ENCODE measurements around the gene FNDC3B.

Gene FNDC3B

DNA sequence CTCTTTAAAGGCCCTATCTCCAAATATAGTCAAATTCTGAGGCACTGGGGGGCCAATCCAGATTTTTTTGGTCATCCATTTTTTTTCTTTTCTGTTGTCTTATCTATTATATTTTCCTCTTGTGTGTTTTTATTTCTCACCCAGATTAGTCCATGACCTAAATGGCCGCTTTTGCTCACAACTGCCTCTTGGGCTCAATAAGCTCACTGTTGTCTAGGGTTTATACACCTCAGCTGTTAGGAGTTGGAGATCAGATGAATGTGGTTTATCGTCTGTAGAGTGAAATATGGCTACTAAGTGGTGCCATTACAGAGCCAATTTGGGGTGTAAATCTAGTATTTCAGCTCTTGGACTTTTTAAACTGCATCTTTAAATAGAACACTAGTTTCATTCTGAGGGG, 235.5 kb downstream of the FNDC3B start:
- Histone ChIP-seq H3K27ac (ENCODE audit: low read depth in 2 of 2, low read length in 2 of 2) (no peak overlapping the region), H3K9me3 (ENCODE audit: control insufficient read depth in 2 of 2, low read length in 2 of 2) (no peaks in the 10 kb centered on the region), H3K36me3 (ENCODE audit: control insufficient read depth in 2 of 2, insufficient read depth in 2 of 2, low read length in 2 of 2) (peaks cover 4 to 6% of the 10 kb centered on the region in 2 donors), H3K4me1 (ENCODE audit: control insufficient read depth in 2 of 2, insufficient read depth in 2 of 2, low read length in 2 of 2) (no peaks in the 10 kb centered on the region), H3K4me3 (ENCODE audit: low read length in 2 of 2) (no peak overlapping the region), H3K27me3 (ENCODE audit: control insufficient read depth in 2 of 2, insufficient read depth in 2 of 2, low read length in 2 of 2) (no peaks in the 10 kb centered on the region), H3K9ac (ENCODE audit: low read depth in 1 of 2, low read length in 2 of 2) (no peak overlapping the region)

DNA sequence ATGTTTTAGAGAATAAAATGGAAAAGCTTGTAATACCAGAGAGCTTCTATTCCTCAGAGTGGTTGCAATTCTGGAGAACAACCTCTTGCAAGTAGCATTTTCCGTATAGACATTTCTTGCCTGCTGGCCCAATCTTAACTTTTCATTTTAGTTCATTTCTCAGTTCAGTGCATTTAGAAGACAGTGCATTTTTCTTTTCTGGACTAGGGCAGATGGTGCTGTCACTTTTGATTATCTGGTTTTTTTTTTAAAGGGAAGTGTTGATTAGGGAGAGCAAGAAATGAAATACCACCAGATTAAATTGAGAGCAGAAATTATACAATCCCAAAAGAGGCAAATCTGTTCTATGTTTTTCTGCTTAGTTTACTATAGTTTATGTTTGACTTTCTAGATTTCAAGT, 236.2 kb downstream of the FNDC3B start:
- Histone ChIP-seq H3K27ac (ENCODE audit: low read depth in 2 of 2, low read length in 2 of 2) (no peak overlapping the region), H3K4me3 (ENCODE audit: low read length in 2 of 2) (no peak overlapping the region), H3K27me3 (ENCODE audit: control insufficient read depth in 2 of 2, insufficient read depth in 2 of 2, low read length in 2 of 2) (no peaks in the 10 kb centered on the region), H3K4me1 (ENCODE audit: control insufficient read depth in 2 of 2, insufficient read depth in 2 of 2, low read length in 2 of 2) (no peaks in the 10 kb centered on the region), H3K9ac (ENCODE audit: low read depth in 1 of 2, low read length in 2 of 2) (no peak overlapping the region), H3K36me3 (ENCODE audit: control insufficient read depth in 2 of 2, insufficient read depth in 2 of 2, low read length in 2 of 2) (peaks cover 4% of the 10 kb centered on the region in 2 donors), H3K9me3 (ENCODE audit: control insufficient read depth in 2 of 2, low read length in 2 of 2) (no peaks in the 10 kb centered on the region)

DNA sequence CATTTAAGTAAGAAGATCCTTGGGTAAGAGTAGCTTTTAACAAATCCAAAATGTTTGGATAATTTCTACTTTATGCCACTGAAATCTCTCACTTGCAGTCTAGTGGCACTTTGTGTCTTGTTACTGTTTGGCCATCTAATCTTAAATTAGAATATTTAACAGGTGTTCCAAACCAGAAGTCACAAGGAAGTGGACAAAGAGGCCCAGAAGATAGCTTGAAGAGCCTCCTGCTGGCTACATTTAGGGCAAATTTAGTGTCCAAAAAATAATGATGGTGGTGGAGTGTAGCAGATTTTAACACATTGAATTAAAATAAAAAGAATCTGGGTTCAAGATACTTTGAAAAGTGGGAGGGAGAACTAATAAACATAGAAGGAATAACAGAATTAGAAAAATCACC, 236.7 kb downstream of the FNDC3B start:
- no peak overlapping the region for H3K4me3 ChIP-seq (ENCODE audit: low read length in 2 of 2)
- no peaks in the 10 kb centered on the region for H3K4me1 ChIP-seq (ENCODE audit: control insufficient read depth in 2 of 2, insufficient read depth in 2 of 2, low read length in 2 of 2)
- H3K9me3 ChIP-seq (ENCODE audit: control insufficient read depth in 2 of 2, low read length in 2 of 2): no peaks in the 10 kb centered on the region
- no peak overlapping the region for H3K9ac ChIP-seq (ENCODE audit: low read depth in 1 of 2, low read length in 2 of 2)
- no peak overlapping the region for H3K27ac ChIP-seq (ENCODE audit: low read depth in 2 of 2, low read length in 2 of 2)
- H3K36me3 ChIP-seq (ENCODE audit: control insufficient read depth in 2 of 2, insufficient read depth in 2 of 2, low read length in 2 of 2): peaks cover 0 to 4% of the 10 kb centered on the region in 2 donors
- no peaks in the 10 kb centered on the region for H3K27me3 ChIP-seq (ENCODE audit: control insufficient read depth in 2 of 2, insufficient read depth in 2 of 2, low read length in 2 of 2)

DNA sequence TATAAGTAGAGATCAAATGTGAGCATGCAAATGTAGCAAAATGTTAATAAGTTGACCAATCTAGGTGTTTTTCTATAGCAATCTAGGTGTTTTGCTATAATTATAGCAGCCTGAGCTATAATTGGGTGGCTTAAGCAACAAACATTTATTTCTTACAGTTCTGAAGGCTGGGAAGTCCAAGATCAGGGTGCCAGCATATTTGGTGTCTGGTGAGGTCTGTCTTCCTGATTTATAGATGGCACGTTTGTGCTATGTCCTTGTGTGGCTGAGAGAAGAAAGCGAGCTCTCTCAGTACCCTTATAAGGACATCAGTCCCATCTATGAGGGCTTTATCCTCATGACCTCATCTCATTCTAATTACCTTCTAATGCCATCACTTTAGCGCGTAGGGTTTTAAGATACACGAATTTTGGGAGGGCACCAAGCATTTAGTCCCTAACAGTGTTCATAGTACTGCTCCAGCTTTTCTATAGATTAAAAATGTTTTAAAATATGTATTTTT, 237.8 kb downstream of the FNDC3B start:
- H3K4me1 ChIP-seq (ENCODE audit: control insufficient read depth in 2 of 2, insufficient read depth in 2 of 2, low read length in 2 of 2): no peaks in the 10 kb centered on the region
- H3K36me3 ChIP-seq (ENCODE audit: control insufficient read depth in 2 of 2, insufficient read depth in 2 of 2, low read length in 2 of 2): peaks cover 0 to 4% of the 10 kb centered on the region in 2 donors
- no peaks in the 10 kb centered on the region for H3K9me3 ChIP-seq (ENCODE audit: control insufficient read depth in 2 of 2, low read length in 2 of 2)
- H3K9ac ChIP-seq (ENCODE audit: low read depth in 1 of 2, low read length in 2 of 2): no peak overlapping the region
- no peak overlapping the region for H3K4me3 ChIP-seq (ENCODE audit: low read length in 2 of 2)
- no peaks in the 10 kb centered on the region for H3K27me3 ChIP-seq (ENCODE audit: control insufficient read depth in 2 of 2, insufficient read depth in 2 of 2, low read length in 2 of 2)
- H3K27ac ChIP-seq (ENCODE audit: low read depth in 2 of 2, low read length in 2 of 2): no peak overlapping the region

DNA sequence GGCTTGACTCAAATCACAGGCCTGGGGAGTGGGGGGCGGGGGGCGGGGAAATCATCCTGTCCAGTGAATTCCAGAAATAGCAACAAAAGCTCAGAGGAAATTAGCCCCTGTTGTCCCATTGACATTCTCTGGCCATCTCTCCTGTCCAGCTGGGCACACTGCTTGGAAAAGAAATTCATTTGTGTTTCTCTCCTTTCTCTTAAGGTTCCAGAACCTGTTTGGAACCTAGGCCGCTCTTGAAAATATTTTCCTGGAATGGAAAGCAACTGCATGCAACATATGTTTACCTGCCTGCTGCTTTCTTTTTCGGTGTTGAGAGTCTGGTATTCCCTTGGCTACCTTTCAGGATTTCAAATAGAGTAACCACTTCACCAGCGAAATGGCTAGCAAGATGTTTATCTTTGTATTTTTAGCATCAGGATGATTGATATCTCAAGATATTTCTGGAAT, 239.8 kb downstream of the FNDC3B start:
- Histone ChIP-seq H3K4me1 (ENCODE audit: control insufficient read depth in 2 of 2, insufficient read depth in 2 of 2, low read length in 2 of 2) (no peaks in the 10 kb centered on the region), H3K36me3 (ENCODE audit: control insufficient read depth in 2 of 2, insufficient read depth in 2 of 2, low read length in 2 of 2) (peaks cover 4 to 5% of the 10 kb centered on the region in 2 donors), H3K27ac (ENCODE audit: low read depth in 2 of 2, low read length in 2 of 2) (no peak overlapping the region), H3K9ac (ENCODE audit: low read depth in 1 of 2, low read length in 2 of 2) (no peak overlapping the region), H3K27me3 (ENCODE audit: control insufficient read depth in 2 of 2, insufficient read depth in 2 of 2, low read length in 2 of 2) (no peaks in the 10 kb centered on the region), H3K4me3 (ENCODE audit: low read length in 2 of 2) (no peak overlapping the region), H3K9me3 (ENCODE audit: control insufficient read depth in 2 of 2, low read length in 2 of 2) (no peaks in the 10 kb centered on the region)

DNA sequence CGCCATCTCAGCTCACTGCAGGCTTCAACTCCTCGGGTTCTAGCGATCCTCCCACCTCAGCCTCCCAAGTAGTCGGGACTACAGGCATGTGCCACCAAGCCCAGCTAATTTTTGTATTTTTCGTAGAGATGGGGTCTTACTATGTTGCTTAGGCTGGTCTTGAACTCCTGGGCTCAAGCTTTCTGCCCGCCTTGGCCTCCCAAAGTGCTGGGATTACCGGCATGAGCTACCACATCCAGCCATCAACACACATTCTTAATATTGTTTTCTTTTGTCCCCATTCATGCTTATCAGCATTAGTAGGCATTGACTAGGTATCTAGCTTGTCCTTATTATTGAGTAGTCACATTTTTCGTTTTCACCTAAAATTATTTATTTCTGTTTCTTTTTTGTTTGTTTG, 240.6 kb downstream of the FNDC3B start:
- peaks cover 4 to 11% of the 10 kb centered on the region in 2 donors for H3K36me3 ChIP-seq (ENCODE audit: control insufficient read depth in 2 of 2, insufficient read depth in 2 of 2, low read length in 2 of 2)
- H3K4me1 ChIP-seq (ENCODE audit: control insufficient read depth in 2 of 2, insufficient read depth in 2 of 2, low read length in 2 of 2): no peaks in the 10 kb centered on the region
- no peak overlapping the region for H3K9ac ChIP-seq (ENCODE audit: low read depth in 1 of 2, low read length in 2 of 2)
- H3K27me3 ChIP-seq (ENCODE audit: control insufficient read depth in 2 of 2, insufficient read depth in 2 of 2, low read length in 2 of 2): no peaks in the 10 kb centered on the region
- H3K27ac ChIP-seq (ENCODE audit: low read depth in 2 of 2, low read length in 2 of 2): no peak overlapping the region
- no peaks in the 10 kb centered on the region for H3K9me3 ChIP-seq (ENCODE audit: control insufficient read depth in 2 of 2, low read length in 2 of 2)
- no peak overlapping the region for H3K4me3 ChIP-seq (ENCODE audit: low read length in 2 of 2)

DNA sequence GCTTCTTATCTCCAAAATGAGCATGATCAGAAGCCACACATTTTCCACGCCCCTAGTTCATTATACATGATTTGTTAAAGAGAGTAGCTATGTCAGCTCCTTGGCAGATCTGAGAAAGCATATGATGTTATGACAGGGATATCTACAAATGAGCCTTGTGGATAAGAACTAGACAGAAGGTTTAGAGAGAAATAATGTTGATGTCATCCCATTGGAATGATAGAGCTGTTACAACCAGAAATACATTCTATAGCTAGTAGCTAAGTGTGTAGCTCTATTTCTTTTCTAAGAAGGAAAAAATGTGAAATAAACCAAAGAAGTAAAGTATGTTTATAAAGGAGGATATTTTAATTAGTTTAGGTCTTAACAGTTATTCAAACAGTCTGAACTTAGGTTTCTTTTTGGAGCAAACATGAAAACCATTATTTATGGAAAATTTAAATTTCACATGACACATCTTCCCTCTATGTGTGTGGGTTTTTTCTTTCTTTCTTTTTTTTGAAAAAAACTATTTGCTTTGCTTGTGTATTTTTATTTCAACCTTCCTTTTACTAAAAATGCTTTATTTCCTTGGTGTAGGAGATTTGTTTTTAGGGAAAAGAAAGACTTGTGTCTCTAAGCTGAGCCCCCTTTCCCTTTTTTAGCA, 241.2 kb downstream of the FNDC3B start:
- Histone ChIP-seq H3K27me3 (ENCODE audit: control insufficient read depth in 2 of 2, insufficient read depth in 2 of 2, low read length in 2 of 2) (no peaks in the 10 kb centered on the region), H3K27ac (ENCODE audit: low read depth in 2 of 2, low read length in 2 of 2) (no peak overlapping the region), H3K36me3 (ENCODE audit: control insufficient read depth in 2 of 2, insufficient read depth in 2 of 2, low read length in 2 of 2) (peaks cover 4 to 12% of the 10 kb centered on the region in 2 donors), H3K4me1 (ENCODE audit: control insufficient read depth in 2 of 2, insufficient read depth in 2 of 2, low read length in 2 of 2) (no peaks in the 10 kb centered on the region), H3K9ac (ENCODE audit: low read depth in 1 of 2, low read length in 2 of 2) (no peak overlapping the region), H3K9me3 (ENCODE audit: control insufficient read depth in 2 of 2, low read length in 2 of 2) (no peaks in the 10 kb centered on the region), H3K4me3 (ENCODE audit: low read length in 2 of 2) (no peak overlapping the region)

DNA sequence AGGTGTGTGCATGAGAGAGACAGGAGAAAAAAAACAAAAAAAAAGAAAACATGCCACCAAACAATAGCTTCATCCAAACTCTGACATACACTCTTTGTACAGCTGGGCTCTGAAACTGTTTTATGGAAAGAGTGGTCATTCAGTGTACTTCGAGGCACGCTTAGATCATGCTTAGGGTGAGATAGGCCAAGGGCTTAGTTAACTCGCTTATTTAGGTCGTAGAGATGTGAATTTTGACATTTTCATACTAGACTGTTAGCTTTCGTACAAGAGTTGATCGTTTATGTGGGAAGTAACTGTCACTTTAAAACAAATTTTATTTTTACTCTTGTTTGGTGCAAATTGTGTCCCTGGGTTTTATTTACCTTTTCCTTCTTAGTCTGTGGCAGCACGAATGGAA, 242.5 kb downstream of the FNDC3B start:
- H3K9ac ChIP-seq (ENCODE audit: low read depth in 1 of 2, low read length in 2 of 2): no peak overlapping the region
- H3K9me3 ChIP-seq (ENCODE audit: control insufficient read depth in 2 of 2, low read length in 2 of 2): no peaks in the 10 kb centered on the region
- H3K4me3 ChIP-seq (ENCODE audit: low read length in 2 of 2): no peak overlapping the region
- no peaks in the 10 kb centered on the region for H3K27me3 ChIP-seq (ENCODE audit: control insufficient read depth in 2 of 2, insufficient read depth in 2 of 2, low read length in 2 of 2)
- H3K27ac ChIP-seq (ENCODE audit: low read depth in 2 of 2, low read length in 2 of 2): no peak overlapping the region
- no peaks in the 10 kb centered on the region for H3K4me1 ChIP-seq (ENCODE audit: control insufficient read depth in 2 of 2, insufficient read depth in 2 of 2, low read length in 2 of 2)
- H3K36me3 ChIP-seq (ENCODE audit: control insufficient read depth in 2 of 2, insufficient read depth in 2 of 2, low read length in 2 of 2): peaks cover 8 to 23% of the 10 kb centered on the region in 2 donors

DNA sequence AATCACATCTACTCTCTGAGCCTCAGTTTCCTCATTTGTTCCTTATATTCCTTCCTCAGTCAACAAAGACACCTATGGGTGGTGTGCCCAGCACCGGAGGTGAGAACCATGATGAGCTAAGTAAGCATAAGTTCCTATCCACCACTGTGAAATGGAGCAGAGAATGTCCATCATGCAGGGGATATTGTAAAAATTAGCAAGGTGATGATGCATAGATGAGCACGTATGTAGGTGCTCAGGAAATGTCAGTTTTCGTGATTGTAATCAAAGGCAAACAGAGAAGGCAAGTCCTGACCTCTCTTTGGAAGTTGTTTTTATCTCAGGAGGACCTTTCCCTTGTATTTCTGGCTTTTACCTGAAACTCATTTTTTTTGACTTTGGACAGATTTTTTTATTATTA, 243.5 kb downstream of the FNDC3B start:
- Histone ChIP-seq H3K27ac (ENCODE audit: low read depth in 2 of 2, low read length in 2 of 2) (no peak overlapping the region), H3K4me3 (ENCODE audit: low read length in 2 of 2) (no peak overlapping the region), H3K36me3 (ENCODE audit: control insufficient read depth in 2 of 2, insufficient read depth in 2 of 2, low read length in 2 of 2) (peaks cover 14 to 33% of the 10 kb centered on the region in 2 donors), H3K9me3 (ENCODE audit: control insufficient read depth in 2 of 2, low read length in 2 of 2) (no peaks in the 10 kb centered on the region), H3K4me1 (ENCODE audit: control insufficient read depth in 2 of 2, insufficient read depth in 2 of 2, low read length in 2 of 2) (no peaks in the 10 kb centered on the region), H3K27me3 (ENCODE audit: control insufficient read depth in 2 of 2, insufficient read depth in 2 of 2, low read length in 2 of 2) (no peaks in the 10 kb centered on the region), H3K9ac (ENCODE audit: low read depth in 1 of 2, low read length in 2 of 2) (no peak overlapping the region)

DNA sequence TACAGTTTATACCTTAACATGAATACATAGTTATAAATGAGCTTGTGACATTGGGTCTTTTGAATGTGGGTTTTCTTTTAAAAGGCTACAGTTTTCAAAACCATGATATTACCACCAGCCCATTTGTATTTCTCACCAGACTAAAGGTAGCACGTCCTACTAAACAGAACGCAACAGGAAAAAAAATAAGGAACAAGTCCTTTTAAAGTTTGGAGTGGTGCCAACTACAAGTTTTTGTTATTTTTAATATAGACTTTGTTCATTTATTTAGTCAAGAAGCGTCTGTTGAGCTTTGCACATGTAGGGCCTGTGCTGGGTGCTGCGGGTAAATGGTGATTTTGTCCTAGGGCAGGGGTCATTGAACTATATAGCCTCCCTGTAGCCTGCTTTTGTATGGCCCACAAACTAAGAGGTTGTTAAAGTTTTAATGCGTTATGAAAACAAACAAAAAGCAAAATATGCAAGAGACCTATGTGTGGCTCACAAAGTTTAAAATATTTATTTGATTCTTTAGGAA, 244.5 kb downstream of the FNDC3B start:
- H3K27ac ChIP-seq (ENCODE audit: low read depth in 2 of 2, low read length in 2 of 2): no peak overlapping the region
- H3K36me3 ChIP-seq (ENCODE audit: control insufficient read depth in 2 of 2, insufficient read depth in 2 of 2, low read length in 2 of 2): peaks cover 15 to 36% of the 10 kb centered on the region in 2 donors
- H3K9ac ChIP-seq (ENCODE audit: low read depth in 1 of 2, low read length in 2 of 2): no peak overlapping the region
- no peaks in the 10 kb centered on the region for H3K4me1 ChIP-seq (ENCODE audit: control insufficient read depth in 2 of 2, insufficient read depth in 2 of 2, low read length in 2 of 2)
- H3K9me3 ChIP-seq (ENCODE audit: control insufficient read depth in 2 of 2, low read length in 2 of 2): no peaks in the 10 kb centered on the region
- no peaks in the 10 kb centered on the region for H3K27me3 ChIP-seq (ENCODE audit: control insufficient read depth in 2 of 2, insufficient read depth in 2 of 2, low read length in 2 of 2)
- no peak overlapping the region for H3K4me3 ChIP-seq (ENCODE audit: low read length in 2 of 2)
